Stomach (tissue), 9 donors: ENCODE measurements around the gene CCL24. TPM values are rescaled to one million over a fixed set of nuclear protein-coding genes. Genes with fewer than 3 reads are reported as not detected.

ENCODE experiments used
- DNase-seq, 2 donors: peaks; one replicate each; pipeline versions ENCODE4 v3.0.0 to v3.0.0-alpha.2; 2013 to 2019
- H3K27ac ChIP-seq, 5 donors: fragments of 200-600 bp in 4 of 5; sonication (generic) in 4 of 5; one replicate each; pipeline ENCODE4 v1.5.1; 2013 to 2019; ENCODE audit warnings: mild to moderate bottlenecking in 1 of 5, moderate library complexity in 1 of 5
- H3K27me3 ChIP-seq, 3 donors: fragments of 200-600 bp; sonication (generic); one replicate each; pipeline ENCODE4 v1.5.1; 2017 to 2019; ENCODE audit warnings: mixed run types in 1 of 3
- H3K36me3 ChIP-seq, 4 donors: fragments of 200-600 bp; sonication (generic); 1 replicate in 3 of 4; 2 replicates in 1 of 4; pipeline ENCODE4 v1.5.1; 2016 to 2019
- H3K4me1 ChIP-seq, 4 donors: fragments of 200-600 bp; sonication (generic); one replicate each; pipeline ENCODE4 v1.5.1; 2016 to 2019
- H3K4me3 ChIP-seq, 4 donors: fragments of 200-600 bp; sonication (generic) in 3 of 4; one replicate each; pipeline ENCODE4 v1.5.1; 2016 to 2019; ENCODE audit warnings: mild to moderate bottlenecking in 1 of 4
- H3K9me3 ChIP-seq, 4 donors: fragments of 200-600 bp; sonication (generic); one replicate each; pipeline ENCODE4 v1.5.1; 2016 to 2019
- EP300 ChIP-seq: sonication (generic); formaldehyde crosslinking; IDR thresholded peaks from one replicate; pipeline ENCODE4 v1.6.1; 2017; ENCODE audit warnings: antibody characterized with exemption
- POLR2A ChIP-seq, 4 donors: fragments of 450-650 bp; IDR thresholded peaks; one replicate each; pipeline ENCODE4 v1.6.1; 2016; ENCODE audit warnings: antibody characterized with exemption in 4 of 4, control low read depth in 2 of 4, mild to moderate bottlenecking in 1 of 4, moderate library complexity in 1 of 4
- POLR2AphosphoS5 ChIP-seq, 3 donors: sonication (generic); formaldehyde crosslinking; IDR thresholded peaks; one replicate each; pipeline ENCODE4 v1.6.1; 2016; ENCODE audit warnings: antibody characterized with exemption in 3 of 3
- WGBS, 5 donors: extraction: QIAGEN DNeasy Blood & Tissue Kit in 3 of 5; methylation state at CpG; one replicate each; pipeline versions ENCODE4 v1.1.5 to v1.1.7; 2013 to 2018; 5-methylcytosine and 5-hydroxymethylcytosine counted together
- intact Hi-C: fragments of 100-400 bp; cut with DNase I; formaldehyde crosslinking; loops from one replicate; pipeline ENCODE4 v1.15.1; 2023; ENCODE audit warnings: low total_unique reads
- polyA plus RNA-seq, 3 donors: library from polyadenylated mRNA; stranded (reverse); fragments of 200-250 nt; gene quantifications; one replicate each; pipeline ENCODE4 v1.2.3, GENCODE V29; 2013
- total RNA-seq, 5 donors: library from RNA; depleted of rRNA; stranded (reverse); fragments of >200 nt; gene quantifications; one replicate each; pipeline versions ENCODE4 v1.1.0 to v1.2.3, GENCODE V29; 2014 to 2016
- TF ChIP-seq, protein P1 (sequence below), 7 experiments: fragments of 450-650 bp in 4 of 7; fragments of 200-600 bp in 3 of 7; sonication (generic) in 3 of 7; IDR thresholded peaks; one replicate each; pipeline ENCODE4 v1.5.1; 2016 to 2019; ENCODE audit warnings: antibody characterized with exemption in 7 of 7, control low read depth in 2 of 7, mild to moderate bottlenecking in 1 of 7
- donor health status: healthy with polysubstance abuse.
- donor health status: Bipolar disorder and iron deficiency.
- donor health status: healthy.

CCL24 gene
- total and polyA plus RNA-seq, 8 donors, result 2.1 to 9.1 (median 3.8) TPM; not detected in 4

DNA sequence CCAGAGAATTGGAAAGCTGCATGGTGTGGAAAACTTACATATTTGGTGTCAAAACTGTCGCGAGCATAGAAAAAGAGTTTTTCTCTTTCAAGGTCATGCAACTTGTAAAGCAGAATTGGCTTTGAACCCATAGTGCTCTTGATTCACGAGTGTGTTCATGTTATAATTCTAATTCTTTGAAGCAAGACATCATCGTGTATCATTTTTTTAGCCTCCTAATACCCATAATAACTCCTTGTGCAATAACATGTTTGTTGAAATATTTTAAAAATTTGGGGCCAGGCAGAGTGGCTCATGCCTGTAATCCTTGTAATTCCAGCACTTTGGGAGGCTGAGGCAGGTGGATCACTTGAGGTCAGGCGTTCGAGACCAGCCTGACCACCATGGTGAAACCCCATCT, 4.2 kb downstream of the CCL24 start:
- DNase-seq, result no peak
- no peak for TF ChIP-seq POLR2AphosphoS5 (IDR thresholded peaks at IDR 0.05)
- TF ChIP-seq, protein P1, sequence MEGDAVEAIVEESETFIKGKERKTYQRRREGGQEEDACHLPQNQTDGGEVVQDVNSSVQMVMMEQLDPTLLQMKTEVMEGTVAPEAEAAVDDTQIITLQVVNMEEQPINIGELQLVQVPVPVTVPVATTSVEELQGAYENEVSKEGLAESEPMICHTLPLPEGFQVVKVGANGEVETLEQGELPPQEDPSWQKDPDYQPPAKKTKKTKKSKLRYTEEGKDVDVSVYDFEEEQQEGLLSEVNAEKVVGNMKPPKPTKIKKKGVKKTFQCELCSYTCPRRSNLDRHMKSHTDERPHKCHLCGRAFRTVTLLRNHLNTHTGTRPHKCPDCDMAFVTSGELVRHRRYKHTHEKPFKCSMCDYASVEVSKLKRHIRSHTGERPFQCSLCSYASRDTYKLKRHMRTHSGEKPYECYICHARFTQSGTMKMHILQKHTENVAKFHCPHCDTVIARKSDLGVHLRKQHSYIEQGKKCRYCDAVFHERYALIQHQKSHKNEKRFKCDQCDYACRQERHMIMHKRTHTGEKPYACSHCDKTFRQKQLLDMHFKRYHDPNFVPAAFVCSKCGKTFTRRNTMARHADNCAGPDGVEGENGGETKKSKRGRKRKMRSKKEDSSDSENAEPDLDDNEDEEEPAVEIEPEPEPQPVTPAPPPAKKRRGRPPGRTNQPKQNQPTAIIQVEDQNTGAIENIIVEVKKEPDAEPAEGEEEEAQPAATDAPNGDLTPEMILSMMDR (IDR thresholded peaks at IDR 0.05), result no peak
- TF ChIP-seq POLR2A (IDR thresholded peaks at IDR 0.05), result no peak
- no peak for TF ChIP-seq EP300
- Histone ChIP-seq H3K36me3 (no peaks in the 10 kb centered on the region), H3K27ac (no peak overlapping the region), H3K4me1 (no peaks in the 10 kb centered on the region), H3K9me3 (peaks cover 7 to 27% (median 24%) of the 10 kb centered on the region in 4 donors), H3K4me3 (no peak overlapping the region), H3K27me3 (no peaks in the 10 kb centered on the region)
- intact Hi-C loops, result no loop called here
- 76 to 87% (median 84%) methylated on average over 6 of the region's 6 CpGs for WGBS, 5 donors

DNA sequence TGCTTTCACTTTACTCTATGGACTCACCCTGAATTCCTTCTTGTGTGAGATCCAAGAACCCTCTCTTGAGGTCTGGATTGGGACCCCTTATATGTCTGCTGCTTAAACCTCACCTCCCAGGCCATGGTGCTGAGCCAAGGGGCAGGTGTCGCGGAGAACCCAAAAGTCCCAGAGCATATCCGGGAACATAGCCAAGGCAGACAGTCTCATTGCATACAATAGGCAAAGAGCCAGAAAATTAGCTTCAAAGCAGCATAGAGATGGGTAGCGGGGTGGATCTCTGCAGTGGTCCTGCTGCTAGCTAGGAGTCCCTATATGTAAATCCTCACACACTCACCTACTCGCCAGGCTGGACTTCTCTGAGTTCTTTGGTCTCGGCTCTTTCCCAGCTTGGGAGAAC, 5.5 kb downstream of the CCL24 start:
- 71 to 92% (median 82%) methylated on average over 6 of the region's 6 CpGs for WGBS, 5 donors
- no peak overlapping the region for H3K4me3 ChIP-seq
- H3K27me3 ChIP-seq, result no peaks in the 10 kb centered on the region
- TF ChIP-seq POLR2A (IDR thresholded peaks at IDR 0.05), result no peak
- TF ChIP-seq, protein P1 (IDR thresholded peaks at IDR 0.05), result no peak
- no peak for TF ChIP-seq EP300
- no peak for TF ChIP-seq POLR2AphosphoS5 (IDR thresholded peaks at IDR 0.05)
- H3K27ac ChIP-seq, result no peak overlapping the region
- intact Hi-C loops, result no loop called here
- H3K36me3 ChIP-seq, result no peaks in the 10 kb centered on the region
- no peak for DNase-seq
- H3K4me1 ChIP-seq, result no peaks in the 10 kb centered on the region
- peaks cover 7 to 27% (median 24%) of the 10 kb centered on the region in 4 donors for H3K9me3 ChIP-seq

DNA sequence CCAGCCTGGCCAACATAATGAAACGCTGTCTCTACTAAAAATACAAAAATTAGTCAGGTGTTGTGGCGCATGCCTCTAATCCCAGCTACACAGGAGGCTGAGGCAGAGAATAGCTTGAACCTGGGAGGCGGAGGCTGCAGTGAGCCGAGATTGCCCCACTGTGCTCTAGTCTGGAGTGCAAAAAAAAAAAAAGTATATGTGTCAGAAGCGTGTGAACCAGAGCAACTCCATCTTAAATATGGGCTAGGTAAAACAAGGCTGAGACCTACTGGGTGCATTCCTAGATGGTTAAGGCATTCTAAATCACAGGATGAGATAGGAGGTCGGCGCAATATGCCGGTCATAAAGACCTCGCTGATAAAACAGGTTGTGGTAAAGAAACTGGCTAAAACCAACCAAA, 6.2 kb downstream of the CCL24 start:
- 83 to 94% (median 90%) methylated on average over 9 of the region's 9 CpGs for WGBS, 5 donors
- no peak for TF ChIP-seq EP300
- TF ChIP-seq POLR2AphosphoS5 (IDR thresholded peaks at IDR 0.05), result no peak
- no peak for TF ChIP-seq POLR2A (IDR thresholded peaks at IDR 0.05)
- TF ChIP-seq, protein P1 (IDR thresholded peaks at IDR 0.05), result no peak
- no peak overlapping the region for H3K27ac ChIP-seq
- no peaks in the 10 kb centered on the region for H3K4me1 ChIP-seq
- intact Hi-C loops, result no loop called here
- H3K4me3 ChIP-seq, result no peak overlapping the region
- H3K36me3 ChIP-seq, result no peaks in the 10 kb centered on the region
- no peak for DNase-seq
- peaks cover 7 to 27% (median 24%) of the 10 kb centered on the region in 4 donors for H3K9me3 ChIP-seq
- H3K27me3 ChIP-seq, result no peaks in the 10 kb centered on the region

DNA sequence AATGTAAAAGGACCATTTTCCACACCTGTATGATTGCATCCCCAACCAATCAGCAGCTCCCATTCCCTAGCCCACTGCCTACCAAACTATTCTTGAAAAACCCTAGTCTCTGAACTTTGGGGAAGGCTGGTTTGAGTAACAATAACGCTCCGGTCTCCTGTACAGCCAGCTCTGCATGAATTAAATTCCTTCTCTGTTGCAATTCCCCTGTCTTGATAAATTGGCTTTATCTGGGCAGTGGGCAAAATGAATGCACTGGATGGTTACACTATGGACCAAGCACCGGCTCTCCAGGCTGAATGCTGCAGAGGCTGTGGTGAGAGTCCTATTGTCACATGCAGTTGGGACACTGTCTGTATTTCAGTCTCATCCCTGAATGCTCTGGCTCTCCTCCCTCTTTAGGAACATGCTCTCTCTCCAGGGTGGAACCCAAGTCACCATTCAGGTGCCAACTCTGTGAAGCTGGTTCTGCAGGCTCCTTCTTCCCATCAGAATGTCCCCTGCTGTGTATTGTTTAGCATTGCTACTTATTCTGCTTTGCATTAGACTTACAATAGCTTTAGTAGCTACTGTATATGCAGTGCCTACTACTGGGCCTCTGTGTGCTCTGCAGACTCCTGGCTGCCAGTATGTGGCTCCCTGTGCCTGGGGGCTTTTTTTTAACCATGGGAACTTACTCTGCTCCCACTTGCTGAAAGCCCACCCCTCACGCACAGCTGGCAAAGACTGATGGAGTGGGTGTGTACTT, 6.9 kb downstream of the CCL24 start:
- no peaks in the 10 kb centered on the region for H3K4me1 ChIP-seq
- H3K4me3 ChIP-seq, result no peak overlapping the region
- no peaks in the 10 kb centered on the region for H3K27me3 ChIP-seq
- peaks cover 7 to 27% (median 24%) of the 10 kb centered on the region in 4 donors for H3K9me3 ChIP-seq
- TF ChIP-seq EP300 (no peak), POLR2AphosphoS5 (IDR thresholded peaks at IDR 0.05) (no peak), POLR2A (IDR thresholded peaks at IDR 0.05) (no peak)
- TF ChIP-seq, protein P1 (IDR thresholded peaks at IDR 0.05), result no peak
- no peak overlapping the region for H3K27ac ChIP-seq
- no peak for DNase-seq
- no peaks in the 10 kb centered on the region for H3K36me3 ChIP-seq
- 84 to 97% (median 95%) methylated on average over 3 to 4 of the region's 4 CpGs for WGBS, 5 donors
- intact Hi-C loops, result no loop called here
